HG02588 (cell line): ENCODE data around the gene KLHL3.
"Not testable (repeated sequence)": the region's sequence is repeated elsewhere in the genome, so short reads cannot be mapped to it uniquely, and the experiment has no call there.

Experiments
- ATAC-seq: cut with Tn5 transposase; IDR thresholded peaks from one replicate; pipeline ENCODE4 v1.9.1; 2021; ENCODE audit warnings: mild to moderate bottlenecking, moderate library complexity; ENCODE audit not compliant: unreplicated experiment

The KLHL3 gene, protein sequence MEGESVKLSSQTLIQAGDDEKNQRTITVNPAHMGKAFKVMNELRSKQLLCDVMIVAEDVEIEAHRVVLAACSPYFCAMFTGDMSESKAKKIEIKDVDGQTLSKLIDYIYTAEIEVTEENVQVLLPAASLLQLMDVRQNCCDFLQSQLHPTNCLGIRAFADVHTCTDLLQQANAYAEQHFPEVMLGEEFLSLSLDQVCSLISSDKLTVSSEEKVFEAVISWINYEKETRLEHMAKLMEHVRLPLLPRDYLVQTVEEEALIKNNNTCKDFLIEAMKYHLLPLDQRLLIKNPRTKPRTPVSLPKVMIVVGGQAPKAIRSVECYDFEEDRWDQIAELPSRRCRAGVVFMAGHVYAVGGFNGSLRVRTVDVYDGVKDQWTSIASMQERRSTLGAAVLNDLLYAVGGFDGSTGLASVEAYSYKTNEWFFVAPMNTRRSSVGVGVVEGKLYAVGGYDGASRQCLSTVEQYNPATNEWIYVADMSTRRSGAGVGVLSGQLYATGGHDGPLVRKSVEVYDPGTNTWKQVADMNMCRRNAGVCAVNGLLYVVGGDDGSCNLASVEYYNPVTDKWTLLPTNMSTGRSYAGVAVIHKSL

GRCh38 chr5:137735555-137736284 is at the start of gene KLHL3:
Gene KLHL3, minus strand, starts transcription at chr5:137736089. Its CDS starts 443 bp downstream, at chr5:137735646.
- ATAC-seq: no peak

DNA sequence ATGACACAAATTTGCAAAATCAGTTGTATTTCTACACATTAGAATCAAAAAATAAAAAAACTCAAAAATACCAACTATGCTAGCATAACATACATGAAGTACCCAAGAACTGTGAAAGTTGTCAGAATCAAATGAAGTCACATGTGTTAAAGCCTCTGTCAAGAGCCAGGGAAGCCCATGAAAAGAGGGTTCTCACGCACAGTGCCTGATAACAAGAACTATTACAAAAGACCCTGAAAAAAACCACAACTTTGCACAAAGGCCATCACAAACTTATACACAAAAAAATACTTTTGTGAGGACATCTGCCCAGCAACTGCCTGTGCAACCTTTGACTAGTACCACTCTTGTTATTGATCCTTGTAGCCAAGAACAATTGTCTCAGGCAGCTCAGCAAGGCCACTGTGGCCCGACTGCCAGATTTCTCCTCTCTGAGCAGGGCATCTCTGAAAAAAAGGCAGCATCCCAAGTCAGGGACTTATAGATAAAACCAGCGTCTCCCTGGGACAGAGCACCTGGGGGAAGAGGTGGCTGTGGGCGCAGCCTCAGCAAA is 47.2 kb upstream of the KLHL3 start:
- no peak for ATAC-seq

DNA sequence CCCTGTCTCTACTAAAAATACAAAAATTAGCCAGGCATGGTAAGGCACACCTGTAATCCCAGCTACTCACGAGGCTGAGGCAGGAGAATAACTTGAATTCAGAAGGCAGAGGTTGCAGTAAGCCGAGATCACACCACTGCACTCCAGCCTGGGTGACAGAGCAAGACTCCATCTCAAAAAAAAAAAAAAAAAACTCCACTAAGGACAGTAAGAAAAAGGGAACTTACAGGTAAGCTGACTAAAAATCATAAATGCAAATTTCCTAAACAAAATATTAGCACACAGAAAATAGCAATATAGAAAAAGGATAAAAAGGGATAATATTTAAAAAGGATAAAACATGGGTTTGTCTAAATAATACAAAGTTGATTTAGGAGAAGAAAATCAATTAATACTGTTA is 46.2 kb upstream of the KLHL3 start:
- ATAC-seq: no peak

DNA sequence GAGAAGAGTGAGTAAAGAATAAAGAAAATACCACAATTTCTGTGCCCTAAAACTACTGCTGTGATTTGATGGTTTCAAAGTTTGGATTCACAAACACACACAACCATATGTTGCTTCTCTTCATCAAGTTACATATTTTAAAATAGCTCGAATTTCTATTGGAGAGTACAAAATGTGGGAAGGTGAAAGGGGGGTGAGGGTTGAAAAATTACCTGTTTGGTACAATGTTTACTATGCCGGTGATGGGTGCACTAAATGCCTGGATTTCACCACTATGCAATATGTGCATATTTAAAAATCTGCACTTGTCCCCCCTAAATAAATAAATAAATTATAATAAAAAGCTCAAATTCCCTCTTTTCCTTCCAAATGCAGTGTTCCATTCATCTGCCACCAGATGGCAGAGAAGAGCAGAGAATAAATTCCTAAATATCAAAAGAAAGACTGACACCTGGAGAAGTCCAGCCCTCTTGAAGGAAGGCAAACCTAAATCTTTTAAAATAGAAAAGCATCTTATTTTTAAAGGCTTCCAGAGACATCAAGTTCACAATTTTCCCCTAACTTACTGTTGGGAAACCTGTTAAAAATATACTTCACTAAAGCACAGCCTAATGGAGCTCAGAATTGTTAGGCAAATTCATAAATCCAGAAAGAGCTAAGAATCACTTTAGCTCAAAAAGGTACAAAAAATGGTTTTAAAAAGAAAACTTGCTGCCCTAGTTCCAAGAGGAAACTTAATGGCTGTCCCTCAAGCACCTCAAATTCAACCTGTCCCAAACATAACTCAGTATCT is 43.1 kb upstream of the KLHL3 start:
- no peak for ATAC-seq

GRCh38 chr5:137767937-137768336 is 32.0 kb upstream of the KLHL3 start:
- not testable (repeated sequence) for ATAC-seq

DNA sequence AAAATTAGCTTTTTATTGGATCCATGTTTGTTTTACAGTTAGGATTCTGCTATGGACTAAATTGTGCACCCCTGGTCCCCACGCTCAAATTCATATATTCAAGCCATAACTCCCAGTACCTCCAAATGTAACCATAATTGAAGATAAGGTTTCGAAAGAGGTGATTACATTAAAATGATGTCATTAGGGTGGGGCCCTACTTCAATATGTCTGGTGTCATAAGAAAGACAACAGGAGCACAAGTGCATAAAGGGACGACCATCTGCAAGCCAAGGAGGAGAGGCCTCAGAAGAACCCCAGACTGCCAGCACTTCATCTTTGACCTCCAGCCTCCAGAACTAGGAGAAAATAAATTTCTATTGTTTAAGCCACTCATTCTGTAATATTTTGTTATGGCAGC is 25.7 kb upstream of the KLHL3 start:
- no peak for ATAC-seq

DNA sequence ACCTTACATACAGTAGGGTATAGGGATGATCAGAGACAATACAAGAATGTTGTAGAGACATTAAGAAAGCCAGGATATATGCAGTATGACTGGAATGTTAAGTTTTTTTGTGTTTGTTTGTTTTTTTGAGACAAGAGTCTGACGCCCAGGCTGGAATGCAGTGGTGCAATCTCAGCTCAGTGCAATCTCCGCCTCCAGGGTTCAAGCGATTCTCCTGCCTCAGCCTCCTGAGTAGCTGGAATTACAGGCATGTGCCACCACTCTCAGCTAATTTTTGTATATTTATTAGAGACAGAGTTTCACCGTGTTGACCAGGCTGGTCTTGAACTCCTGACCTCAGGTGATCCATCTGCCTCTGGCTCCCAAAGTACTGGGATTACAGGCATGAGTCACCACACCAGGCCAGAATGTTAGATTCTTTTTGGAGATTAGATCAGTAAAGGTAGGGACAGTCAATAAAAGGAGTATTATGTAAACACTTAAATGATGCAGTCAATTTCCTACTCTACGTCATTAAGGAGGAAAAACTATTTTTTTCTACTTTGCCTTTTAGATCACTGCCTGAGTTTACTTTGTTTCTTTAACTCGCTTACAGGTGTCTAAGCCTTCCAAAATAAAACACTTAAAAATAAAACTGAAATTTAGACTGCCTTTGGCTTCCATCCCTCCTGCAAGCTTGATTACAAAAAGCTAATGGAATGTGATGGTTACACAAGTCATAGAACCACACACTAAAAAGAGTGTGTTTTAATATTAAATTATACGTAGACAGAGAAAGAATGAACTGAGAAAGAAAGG is 25.0 kb upstream of the KLHL3 start:
- no peak for ATAC-seq

DNA sequence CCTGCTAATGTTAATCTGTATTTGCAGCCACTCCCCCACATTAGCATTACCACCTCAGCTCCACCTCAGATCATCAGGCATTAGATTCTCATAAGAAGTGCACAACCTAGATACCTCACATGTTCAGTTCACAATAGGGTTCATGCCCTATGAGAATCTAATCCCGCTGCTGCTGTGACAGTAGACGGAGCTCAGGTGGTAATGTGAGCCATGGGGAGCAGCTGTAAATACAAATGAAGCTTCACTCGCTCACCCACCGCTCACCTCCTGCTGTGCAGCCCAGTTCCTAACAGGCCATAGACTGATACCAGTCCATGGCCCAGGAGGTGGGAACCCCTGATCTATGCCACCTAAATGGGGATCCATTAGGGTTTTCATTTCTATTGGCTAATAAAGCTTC is 24.4 kb upstream of the KLHL3 start:
- no peak for ATAC-seq

- ATAC-seq: peak; percentile 34
Observed at GRCh38 chr5:137758715-137759306, 22.9 kb upstream of the KLHL3 start.

DNA sequence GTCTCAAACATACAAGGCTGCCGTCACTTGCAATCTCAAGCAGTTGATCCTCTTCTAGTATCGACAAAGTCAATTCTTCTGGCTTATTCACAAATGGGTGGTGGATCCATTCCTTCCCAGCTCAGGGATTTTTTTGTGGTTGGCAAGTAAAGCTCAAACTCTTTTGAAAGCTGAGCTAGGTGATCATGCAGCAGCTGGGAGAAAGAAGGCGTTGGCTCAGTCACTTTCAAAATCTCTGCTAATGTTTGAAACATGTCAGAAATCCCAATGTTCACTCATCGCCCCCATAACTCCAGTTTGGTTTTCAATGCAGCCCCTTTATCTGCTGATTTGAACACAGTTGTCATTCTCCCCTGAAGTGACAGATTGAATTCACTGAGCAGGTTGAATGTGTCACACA is 22.2 kb upstream of the KLHL3 start:
- ATAC-seq: no peak

DNA sequence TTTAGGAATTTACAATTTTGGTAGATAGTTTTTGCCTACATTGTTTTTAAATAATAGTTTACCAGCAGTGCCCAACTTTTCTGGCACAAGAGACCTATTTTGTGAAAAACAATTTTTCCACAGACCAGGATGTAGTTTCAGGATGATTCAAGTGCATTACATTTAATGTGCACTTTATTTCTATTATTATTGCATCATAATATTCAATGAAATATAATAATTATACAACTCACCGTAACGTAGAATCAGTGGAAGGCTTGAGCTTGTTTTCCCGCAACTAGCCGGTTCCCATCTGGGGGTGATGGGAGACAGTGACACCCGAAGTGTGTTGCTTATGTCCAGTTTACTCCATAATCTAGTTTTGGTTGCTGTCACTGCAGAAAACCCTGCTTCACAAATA is 21.7 kb upstream of the KLHL3 start:
- no peak for ATAC-seq

DNA sequence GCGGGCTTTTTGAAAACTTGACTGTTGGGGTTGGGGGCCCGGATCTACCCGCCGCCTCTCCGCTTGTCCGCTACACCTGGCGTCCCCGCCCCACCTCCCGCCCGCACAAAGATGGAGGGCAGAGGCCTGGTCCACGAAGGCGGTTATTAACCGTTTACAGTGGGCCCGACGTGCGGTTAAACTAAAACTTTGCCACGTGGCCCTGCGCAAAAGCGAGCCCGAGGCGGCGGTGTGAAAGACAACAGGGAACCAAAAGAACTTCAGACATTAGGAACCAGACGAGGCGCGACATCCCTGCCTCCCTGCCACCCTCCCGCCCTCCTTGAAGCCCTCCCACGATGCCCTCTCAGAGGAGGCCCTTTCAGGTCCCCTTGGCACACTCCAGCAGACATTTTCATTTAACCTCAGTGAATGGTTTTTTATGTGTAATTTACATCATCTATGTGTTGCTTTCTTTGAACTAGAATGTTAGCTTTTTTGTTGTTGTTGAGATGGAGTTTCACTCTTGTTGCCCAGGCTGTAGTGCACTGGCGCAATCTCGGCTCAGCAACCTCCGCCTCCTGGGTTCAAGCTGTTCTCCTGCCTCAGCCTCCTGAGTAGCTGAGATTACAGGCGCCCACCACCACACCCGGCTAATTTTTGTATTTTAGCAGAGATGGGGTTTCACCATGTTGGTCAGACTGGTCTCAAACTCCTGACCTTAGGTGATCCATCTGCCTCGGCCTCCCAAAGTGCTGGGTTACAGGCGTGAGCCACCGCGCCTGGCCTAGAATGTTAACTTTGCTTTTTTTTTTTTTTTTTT is 19.3 kb upstream of the KLHL3 start:
- no peak for ATAC-seq

DNA sequence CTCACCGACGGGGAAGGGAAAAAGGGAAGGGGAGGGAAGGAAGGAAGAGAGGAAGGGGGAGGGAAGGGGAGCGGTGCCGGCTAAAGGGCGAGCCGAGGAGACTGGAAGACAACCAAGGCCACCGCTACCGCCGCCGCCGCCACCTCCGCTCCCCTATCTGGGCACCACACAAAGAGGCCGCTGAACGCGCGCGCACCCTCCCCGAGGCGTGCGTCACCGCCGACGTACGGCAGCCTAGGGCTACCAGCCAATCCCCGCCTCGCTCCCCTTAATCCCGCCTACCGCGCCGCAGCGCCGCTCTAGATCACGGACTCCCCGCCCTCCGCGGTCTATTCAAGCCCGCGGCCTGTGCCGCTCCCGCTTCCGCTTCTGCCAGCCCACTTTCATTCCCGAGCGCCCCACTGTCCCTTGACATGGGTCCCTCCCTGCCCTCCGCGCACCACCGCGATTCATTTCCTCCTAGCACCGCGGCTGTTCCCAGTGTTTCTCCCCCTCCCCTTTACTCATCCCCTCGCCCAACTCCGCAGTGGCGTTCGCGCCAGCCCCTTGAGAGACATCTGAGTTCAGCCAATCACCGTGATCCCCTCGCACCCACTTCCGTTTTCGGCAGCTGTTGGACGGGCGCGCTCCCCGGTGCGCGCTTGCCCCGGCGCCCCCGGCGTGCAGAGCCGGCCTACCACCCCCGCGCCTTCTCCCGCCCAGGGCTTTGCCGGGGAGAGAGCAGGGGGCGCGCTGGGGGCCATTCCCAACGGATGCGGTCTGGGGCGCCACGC is 18.5 kb upstream of the KLHL3 start, which contains the start of gene HNRNPA0:
HNRNPA0 (minus strand) TSS at position 176 of the 773 bp plus-strand sequence. CDS start 297 bp downstream, outside the sequence.
- ATAC-seq: peak; percentile 77

- peak; percentile 17 for ATAC-seq
Observed at GRCh38 chr5:137753691-137754187, 17.9 kb upstream of the KLHL3 start.

GRCh38 chr5:137752905-137753690 is 17.2 kb upstream of the KLHL3 start:
- ATAC-seq: no peak

GRCh38 chr5:137751869-137752491 is 16.1 kb upstream of the KLHL3 start:
- ATAC-seq: no peak
